H1 (cell line): ENCODE results near the gene CCBE1. TPM values are rescaled to one million over a fixed set of nuclear protein-coding genes. Genes with fewer than 3 reads are reported as not detected.

Source experiments
- CTCF ChIA-PET: fragments of 300-600 bp; sonication (Branson Sonifier 250); formaldehyde crosslinking; loops from one replicate; lab custom pipeline; 2021; ENCODE audit not compliant: partially characterized antibody; lab: Charles Lee
- POLR2A ChIA-PET: fragments of 300-600 bp; sonication (Branson Sonifier 250); formaldehyde crosslinking; loops from one replicate; lab custom pipeline; 2021; ENCODE audit warnings: inconsistent platforms; ENCODE audit not compliant: partially characterized antibody; lab: Charles Lee
- DNase-seq, 2 experiments: peaks; one replicate each; pipeline versions ENCODE4 v3.0.0 to v3.0.0-alpha.2; 2010 to 2022; ENCODE audit warnings: low spot score in 2 of 2, low read depth in 1 of 2, mixed read lengths in 1 of 2
- FAIRE-seq: peaks from 2 replicates; lab custom pipeline; 2011; peaks lifted over from hg19 to GRCh38; lab: Jason Lieb, UNC
- H2AFZ ChIP-seq: 2 replicates; pipeline ENCODE4 v1.8.1; 2012; ENCODE audit warnings: low read length, inconsistent platforms
- H2AK5ac ChIP-seq: 2 replicates; pipeline ENCODE4 v1.6.1; 2013; ENCODE audit warnings: low read depth, low read length
- H2BK120ac ChIP-seq: replicated peaks from 2 replicates; pipeline ENCODE3; 2013; ENCODE audit warnings: low read depth, low read length, inconsistent platforms
- H2BK12ac ChIP-seq: 2 replicates; pipeline ENCODE4 v1.6.1; 2013; ENCODE audit warnings: low read depth, low read length
- H2BK15ac ChIP-seq: 2 replicates; pipeline ENCODE4 v1.6.1; 2013; ENCODE audit warnings: low read length
- H2BK20ac ChIP-seq: 2 replicates; pipeline ENCODE4 v1.6.1; 2013; ENCODE audit warnings: low read length
- H2BK5ac ChIP-seq: 2 replicates; pipeline ENCODE4 v1.6.1; 2013; ENCODE audit warnings: low read depth, low read length
- H3K14ac ChIP-seq: 2 replicates; pipeline ENCODE4 v1.6.1; 2013; ENCODE audit warnings: inconsistent platforms; ENCODE audit not compliant: insufficient read length
- H3K18ac ChIP-seq: 2 replicates; pipeline ENCODE4 v1.6.1; 2013; ENCODE audit warnings: low read length; ENCODE audit errors: extremely low read depth
- H3K23ac ChIP-seq: 2 replicates; pipeline ENCODE4 v1.6.1; 2013; ENCODE audit warnings: inconsistent platforms; ENCODE audit not compliant: insufficient read length
- H3K23me2 ChIP-seq: 2 replicates; pipeline ENCODE4 v1.6.1; 2013; ENCODE audit warnings: low read depth, low read length
- H3K27ac ChIP-seq: 2 replicates; pipeline ENCODE4 v1.6.1; 2011; ENCODE audit warnings: low read depth, low read length, inconsistent platforms
- H3K27me3 ChIP-seq, 4 experiments: replicated peaks in 1 of 4; 1 replicate in 1 of 4; 2 replicates in 3 of 4; pipeline versions ENCODE4 v1.6.1 to v1.8.1; 2011 to 2013; ENCODE audit warnings: low read length in 3 of 4, mild to moderate bottlenecking in 3 of 4, inconsistent platforms in 2 of 4, mixed read lengths in 2 of 4, moderate library complexity in 1 of 4; ENCODE audit not compliant: control insufficient read depth in 3 of 4, insufficient read depth in 3 of 4; ENCODE audit errors: extremely low read depth in 1 of 4
- H3K36me3 ChIP-seq, 4 experiments: 2 replicates each; pipeline versions ENCODE4 v1.6.1 to v1.8.1; 2011 to 2013; ENCODE audit warnings: mild to moderate bottlenecking in 4 of 4, low read length in 3 of 4, moderate library complexity in 2 of 4, control low read depth in 1 of 4, inconsistent platforms in 1 of 4; ENCODE audit not compliant: insufficient read depth in 4 of 4, control insufficient read depth in 2 of 4
- H3K4ac ChIP-seq: replicated peaks from 2 replicates; pipeline ENCODE3; 2013; ENCODE audit warnings: low read length, low read depth, mixed read lengths, inconsistent platforms; ENCODE audit not compliant: insufficient read length
- H3K4me1 ChIP-seq, 4 experiments: replicated peaks in 1 of 4; 1 replicate in 1 of 4; 2 replicates in 3 of 4; pipeline versions ENCODE4 v1.6.1 to v1.8.1; 2011 to 2013; ENCODE audit warnings: low read length in 3 of 4, inconsistent platforms in 2 of 4, mixed read lengths in 1 of 4; ENCODE audit not compliant: insufficient read depth in 4 of 4, control insufficient read depth in 3 of 4
- H3K4me2 ChIP-seq, 2 experiments: 2 replicates each; pipeline versions ENCODE4 v1.6.1 to v1.8.1; 2011 to 2013; ENCODE audit warnings: low read depth in 2 of 2, low read length in 2 of 2, control low read depth in 1 of 2, inconsistent platforms in 1 of 2, mild to moderate bottlenecking in 1 of 2; ENCODE audit not compliant: insufficient read depth in 1 of 2
- H3K4me3 ChIP-seq, 4 experiments: fragments of 200-600, 300-600 bp in 1 of 4; sonication (generic), shearing (Covaris generic), sonication (Bioruptor Twin) in 1 of 4; 2 replicates each; pipeline versions ENCODE4 v1.5.1 to v1.8.1; 2011 to 2016; ENCODE audit warnings: low read length in 4 of 4, low read depth in 3 of 4, control low read depth in 2 of 4, inconsistent platforms in 2 of 4, mild to moderate bottlenecking in 2 of 4, mixed read lengths in 1 of 4, moderate library complexity in 1 of 4; ENCODE audit not compliant: insufficient read depth in 2 of 4; ENCODE audit errors: extremely low read depth in 1 of 4
- H3K56ac ChIP-seq: replicated peaks from 2 replicates; pipeline ENCODE3; 2013; ENCODE audit warnings: low read depth, mild to moderate bottlenecking, mixed read lengths, low read length, inconsistent platforms; ENCODE audit not compliant: insufficient read length
- H3K79me1 ChIP-seq: 2 replicates; pipeline ENCODE4 v1.6.1; 2013; ENCODE audit warnings: low read depth, low read length, control low read depth
- H3K79me2 ChIP-seq, 2 experiments: 2 replicates each; pipeline versions ENCODE4 v1.6.1 to v1.8.1; 2012 to 2013; ENCODE audit warnings: low read length in 2 of 2, mild to moderate bottlenecking in 2 of 2, inconsistent platforms in 1 of 2; ENCODE audit not compliant: insufficient read depth in 2 of 2, control insufficient read depth in 1 of 2
- H3K9ac ChIP-seq, 4 experiments: replicated peaks in 1 of 4; 1 replicate in 1 of 4; 2 replicates in 3 of 4; pipeline versions ENCODE4 v1.6.1 to v1.8.1; 2011 to 2013; ENCODE audit warnings: low read depth in 3 of 4, low read length in 3 of 4, control low read depth in 2 of 4, mild to moderate bottlenecking in 2 of 4, moderate library complexity in 2 of 4, inconsistent platforms in 1 of 4; ENCODE audit errors: extremely low read depth in 1 of 4
- H3K9me3 ChIP-seq, 2 experiments: 2 replicates each; pipeline versions ENCODE4 v1.6.1 to v1.8.1; 2012 to 2013; ENCODE audit warnings: mild to moderate bottlenecking in 2 of 2, moderate library complexity in 2 of 2, control low read depth in 1 of 2, inconsistent platforms in 1 of 2, low read depth in 1 of 2, low read length in 1 of 2, mixed read lengths in 1 of 2; ENCODE audit not compliant: insufficient read depth in 2 of 2
- H4K20me1 ChIP-seq, 2 experiments: replicated peaks in 1 of 2; 2 replicates each; pipeline versions ENCODE3 to v1.8.1; 2011 to 2013; ENCODE audit warnings: inconsistent platforms in 2 of 2, low read length in 2 of 2, mild to moderate bottlenecking in 1 of 2; ENCODE audit not compliant: insufficient read depth in 2 of 2, control insufficient read depth in 1 of 2
- H4K5ac ChIP-seq: 2 replicates; pipeline ENCODE4 v1.6.1; 2013; ENCODE audit warnings: low read length, low read depth, mixed read lengths, inconsistent platforms; ENCODE audit not compliant: insufficient read length
- H4K8ac ChIP-seq: 2 replicates; pipeline ENCODE4 v1.8.0; 2013; ENCODE audit warnings: mild to moderate bottlenecking, moderate library complexity, low read length, inconsistent platforms; ENCODE audit not compliant: insufficient read depth; ENCODE audit errors: extremely low read depth
- H4K91ac ChIP-seq: replicated peaks from 2 replicates; pipeline ENCODE3; 2013; ENCODE audit warnings: low read length, mixed read lengths, inconsistent platforms; ENCODE audit not compliant: insufficient read length
- CEBPB ChIP-seq: IDR thresholded peaks from 2 replicates; pipeline ENCODE4 v1.6.1; 2012; ENCODE audit warnings: low read depth, low read length
- EGR1 ChIP-seq: IDR thresholded peaks from 2 replicates; pipeline ENCODE4 v1.6.1; 2011; ENCODE audit warnings: low read depth, low read length, borderline replicate concordance
- GABPA ChIP-seq: IDR thresholded peaks from 2 replicates; pipeline ENCODE4 v1.6.1; 2011; ENCODE audit warnings: mild to moderate bottlenecking, low read length, moderate library complexity, borderline replicate concordance; ENCODE audit not compliant: insufficient read depth
- JUN ChIP-seq: IDR thresholded peaks from 2 replicates; pipeline ENCODE4 v1.6.1; 2011; ENCODE audit warnings: low read depth, mild to moderate bottlenecking, improper control_type of control experiment, low read length
- KDM5A ChIP-seq: fragments of 200-600 bp; IDR thresholded peaks from 2 replicates; pipeline ENCODE4 v1.7.1; 2012; ENCODE audit warnings: mild to moderate bottlenecking, low read length, inconsistent platforms, mixed read lengths
- POLR2A ChIP-seq, 2 experiments: IDR thresholded peaks; 1 replicate in 1 of 2; 2 replicates in 1 of 2; pipeline ENCODE4 v1.6.1; 2011; ENCODE audit warnings: low read depth in 2 of 2, low read length in 2 of 2, mild to moderate bottlenecking in 2 of 2; ENCODE audit errors: control extremely low read depth in 1 of 2
- SIX5 ChIP-seq: IDR thresholded peaks from 2 replicates; pipeline ENCODE4 v1.6.1; 2011; ENCODE audit warnings: mild to moderate bottlenecking, low read depth, low read length
- SP4 ChIP-seq: IDR thresholded peaks from 2 replicates; pipeline ENCODE4 v1.6.1; 2012; ENCODE audit warnings: low read length, inconsistent platforms
- SUZ12 ChIP-seq: fragments of 200-600 bp; sonication (generic); IDR thresholded peaks from 2 replicates; pipeline ENCODE4 v1.6.1; 2012; ENCODE audit warnings: mild to moderate bottlenecking, inconsistent platforms, low read length, moderate library complexity, mixed read lengths
- WGBS, 2 experiments: shearing (Covaris generic) in 1 of 2; methylation state at CpG; one replicate each; pipeline versions ENCODE4 v1.1.6 to v1.1.7; 2013 to 2015; ENCODE audit warnings: low lambda C conversion rate in 2 of 2, mixed read lengths in 2 of 2, inconsistent platforms in 1 of 2, low coverage in 1 of 2, missing lambda C conversion rate in 1 of 2; ENCODE audit not compliant: insufficient replicate concordance in 2 of 2, insufficient coverage in 1 of 2, insufficient read length in 1 of 2; ENCODE audit errors: extremely low coverage in 1 of 2, missing lambda C conversion rate in 1 of 2; 5-methylcytosine and 5-hydroxymethylcytosine counted together
- polyA plus RNA-seq, 7 experiments: library from polyadenylated mRNA; depleted of rRNA in 3 of 7; stranded (reverse) in 5 of 7; unstranded in 2 of 7; fragments of >200 nt in 5 of 7; fragments of 200-250 nt in 2 of 7; gene quantifications; 1 replicate in 5 of 7; 2 replicates in 1 of 7; 4 replicates in 1 of 7; pipeline versions ENCODE4 v1.2.1 to v1.2.3, GENCODE V29; 2011 to 2013; ENCODE audit warnings: missing spikeins in 2 of 7, mixed read lengths in 2 of 7
- total RNA-seq: library from RNA; stranded (reverse); fragmentation: NEBNext Ultra II Directional; extraction: Animal tissue kit (Norgen Biotek cat#: 25700); gene quantifications from 2 replicates; pipeline ENCODE4 v1.2.1, GENCODE V29; 2021

CCBE1 gene
- total and polyA plus RNA-seq, 2 of the 8 experiments (the other 6 are each of a cell fraction or from before 2014, with no cell fraction given): 2.1 to 2.6 TPM

DNA sequence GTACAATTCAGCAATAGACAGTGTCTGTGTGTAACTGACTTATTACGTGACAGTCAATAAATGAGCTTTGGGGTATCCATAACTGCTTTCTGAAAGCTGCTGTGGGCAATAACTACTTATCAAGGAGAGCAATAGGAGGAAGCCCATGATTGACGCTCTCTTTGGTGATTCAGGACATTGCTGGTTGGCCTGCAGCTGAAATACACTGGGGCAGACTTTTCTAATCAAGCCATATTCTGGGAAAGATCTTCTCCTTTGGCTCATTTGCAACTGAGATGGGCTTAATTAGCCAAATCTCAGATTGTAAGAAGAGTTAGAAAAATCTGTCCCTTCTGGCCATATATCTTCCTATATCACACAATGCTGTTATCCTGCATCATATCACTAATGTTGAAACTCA lies 24.0 kb upstream of the CCBE1 start:
- no peak overlapping the region for H3K4ac ChIP-seq
- no peak overlapping the region for H2BK12ac ChIP-seq
- FAIRE-seq: no peak
- H3K79me1 ChIP-seq: no peaks in the 10 kb centered on the region
- no peak overlapping the region for H2AK5ac ChIP-seq
- TF ChIP-seq CEBPB (no peak), GABPA (no peak), KDM5A (no peak), SUZ12 (no peak), POLR2A (IDR thresholded peaks at IDR 0.05; ENCODE audit: control extremely low read depth in 1 of 2, low read depth in 2 of 2, low read length in 2 of 2) (no peak), SIX5 (no peak), JUN (no peak), EGR1 (no peak), SP4 (no peak)
- H3K4me1 ChIP-seq: peaks cover 0 to 3% (median 0%) of the 10 kb centered on the region in 4 experiments; a peak in 2 of 7 replicates
- WGBS, 2 experiments: 83% methylated on average over 2 of the region's 2 CpGs; no CpG with 5 or more reads in 1 of the 2 experiments
- H2BK5ac ChIP-seq: no peak overlapping the region
- H3K4me2 ChIP-seq: no peak overlapping the region
- H3K27me3 ChIP-seq: no peaks in the 10 kb centered on the region
- H3K79me2 ChIP-seq: no peaks in the 10 kb centered on the region
- no peak overlapping the region for H3K9ac ChIP-seq
- no peak overlapping the region for H3K56ac ChIP-seq
- H3K23me2 ChIP-seq: no peaks in the 10 kb centered on the region
- ChIA-PET POLR2A (interaction anchor here (1.0 kb wide), 1 partner anchor 11 kb away, joined by 3 read pairs; no protein-coding TSS in a partner anchor), CTCF (interaction anchor here (0.5 to 1.8 kb wide), 3 partner anchors 24 to 216 kb away, joined by 3 to 10 read pairs (median 7); partner anchors contain the start of gene CCBE1)
- H3K14ac ChIP-seq: no peak overlapping the region
- no peak overlapping the region for H2BK20ac ChIP-seq
- H3K27ac ChIP-seq: no peak overlapping the region
- no peaks in the 10 kb centered on the region for H4K20me1 ChIP-seq
- no peak overlapping the region for H4K8ac ChIP-seq
- no peak overlapping the region; the same call in 1 of the 2 replicates for H3K18ac ChIP-seq
- no peak overlapping the region for H2BK15ac ChIP-seq
- no peak overlapping the region for H3K4me3 ChIP-seq
- H2AFZ ChIP-seq: no peak overlapping the region
- H4K5ac ChIP-seq: no peak overlapping the region
- H4K91ac ChIP-seq: no peak overlapping the region
- 0 out of 4 replicates have a peak, but pooled peaks cover 0 to 4% of the 10 kb centered on the region in 2 experiments for H3K9me3 ChIP-seq
- H3K23ac ChIP-seq: no peak overlapping the region
- no peak for DNase-seq
- H3K36me3 ChIP-seq: no peaks in the 10 kb centered on the region
- H2BK120ac ChIP-seq: no peak overlapping the region
